ENCODE measurements around the gene SLC25A48. TPM values are rescaled to one million over a fixed set of nuclear protein-coding genes. Genes with fewer than 3 reads are reported as not detected.

The SLC25A48 gene
- total RNA-seq, 1 donor from 2014 or later = 0.34 TPM

DNA sequence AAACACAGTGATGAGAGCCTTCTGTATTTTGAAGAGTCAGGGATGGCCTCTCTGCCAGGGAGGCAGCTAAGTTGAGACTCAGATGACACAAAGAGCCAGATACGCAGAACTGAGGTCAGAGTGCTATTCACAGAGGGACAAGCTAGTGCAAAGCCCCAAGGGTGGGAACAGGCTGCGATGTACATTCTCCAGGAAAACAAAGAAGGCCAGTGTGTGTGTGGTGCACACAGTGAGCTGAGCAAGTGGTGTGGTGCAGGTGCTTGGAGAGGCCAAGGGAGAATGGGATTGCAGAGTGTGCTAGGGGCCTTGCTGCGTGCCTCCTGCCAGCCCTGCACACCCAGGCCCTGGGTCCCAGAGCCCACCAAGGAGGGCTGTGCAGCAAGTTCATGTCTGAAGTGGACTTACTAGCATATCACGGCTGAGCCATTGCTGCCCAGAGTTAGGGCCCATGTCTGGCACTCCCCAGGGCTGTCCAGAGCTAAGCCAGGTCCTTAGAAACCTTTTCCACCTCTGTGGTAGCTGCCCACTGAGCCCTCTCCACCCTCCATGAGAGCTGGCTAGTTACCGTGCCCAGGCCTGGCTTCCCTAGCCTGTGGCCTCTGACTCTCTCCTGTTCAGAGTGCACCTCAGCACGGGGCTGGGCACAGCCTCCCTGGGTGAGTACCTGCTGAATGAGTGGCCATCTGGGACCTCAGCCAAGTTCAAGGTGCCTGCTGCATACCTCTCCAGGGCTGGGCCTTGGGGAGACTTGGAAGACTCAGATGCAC is 9.3 kb downstream of the SLC25A48 start:
- peaks cover 3% of the 10 kb centered on the region for H3K9me3 Mint-ChIP-seq (ENCODE audit: low read depth)
- H3K27ac Mint-ChIP-seq = peak overlapping the region; percentile 68
- no peaks in the 10 kb centered on the region for H3K36me3 Mint-ChIP-seq (ENCODE audit: insufficient read depth)
- no peaks in the 10 kb centered on the region for H3K4me1 Mint-ChIP-seq (ENCODE audit: low read depth)
- H3K27me3 Mint-ChIP-seq = peaks cover 23% of the 10 kb centered on the region
- TF ChIP-seq, protein P1, sequence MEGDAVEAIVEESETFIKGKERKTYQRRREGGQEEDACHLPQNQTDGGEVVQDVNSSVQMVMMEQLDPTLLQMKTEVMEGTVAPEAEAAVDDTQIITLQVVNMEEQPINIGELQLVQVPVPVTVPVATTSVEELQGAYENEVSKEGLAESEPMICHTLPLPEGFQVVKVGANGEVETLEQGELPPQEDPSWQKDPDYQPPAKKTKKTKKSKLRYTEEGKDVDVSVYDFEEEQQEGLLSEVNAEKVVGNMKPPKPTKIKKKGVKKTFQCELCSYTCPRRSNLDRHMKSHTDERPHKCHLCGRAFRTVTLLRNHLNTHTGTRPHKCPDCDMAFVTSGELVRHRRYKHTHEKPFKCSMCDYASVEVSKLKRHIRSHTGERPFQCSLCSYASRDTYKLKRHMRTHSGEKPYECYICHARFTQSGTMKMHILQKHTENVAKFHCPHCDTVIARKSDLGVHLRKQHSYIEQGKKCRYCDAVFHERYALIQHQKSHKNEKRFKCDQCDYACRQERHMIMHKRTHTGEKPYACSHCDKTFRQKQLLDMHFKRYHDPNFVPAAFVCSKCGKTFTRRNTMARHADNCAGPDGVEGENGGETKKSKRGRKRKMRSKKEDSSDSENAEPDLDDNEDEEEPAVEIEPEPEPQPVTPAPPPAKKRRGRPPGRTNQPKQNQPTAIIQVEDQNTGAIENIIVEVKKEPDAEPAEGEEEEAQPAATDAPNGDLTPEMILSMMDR (IDR thresholded peaks at IDR 0.05; ENCODE audit: unreplicated experiment) = no peak
- no peak overlapping the region for H3K4me3 Mint-ChIP-seq (ENCODE audit: low read depth)
- DNase-seq (ENCODE audit: low spot score, unreplicated experiment) = no peak

- Mint-ChIP-seq H3K27me3 (peaks cover 25% of the 10 kb centered on the region), H3K27ac (no peak overlapping the region)
- DNase-seq (ENCODE audit: low spot score, unreplicated experiment) = no peak
Observed at GRCh38 chr5:135846311-135846710, 11.8 kb downstream of the SLC25A48 start.

GRCh38 chr5:135847976-135848375 is 13.5 kb downstream of the SLC25A48 start:
- H3K36me3 Mint-ChIP-seq (ENCODE audit: insufficient read depth) = no peaks in the 10 kb centered on the region
- H3K27ac Mint-ChIP-seq = no peak overlapping the region
- TF ChIP-seq, protein P1 (IDR thresholded peaks at IDR 0.05; ENCODE audit: unreplicated experiment) = no peak
- H3K27me3 Mint-ChIP-seq = peaks cover 19% of the 10 kb centered on the region
- H3K9me3 Mint-ChIP-seq (ENCODE audit: low read depth) = no peaks in the 10 kb centered on the region
- DNase-seq (ENCODE audit: low spot score, unreplicated experiment) = no peak
- H3K4me3 Mint-ChIP-seq (ENCODE audit: low read depth) = no peak overlapping the region
- H3K4me1 Mint-ChIP-seq (ENCODE audit: low read depth) = no peaks in the 10 kb centered on the region

More at GRCh38 chr5:135846311-135846710, 11.8 kb downstream of the SLC25A48 start:
- TF ChIP-seq, protein P1 (IDR thresholded peaks at IDR 0.05; ENCODE audit: unreplicated experiment) = no peak
- no peaks in the 10 kb centered on the region for H3K36me3 Mint-ChIP-seq (ENCODE audit: insufficient read depth)
- no peaks in the 10 kb centered on the region for H3K4me1 Mint-ChIP-seq (ENCODE audit: low read depth)
- no peaks in the 10 kb centered on the region for H3K9me3 Mint-ChIP-seq (ENCODE audit: low read depth)
- H3K4me3 Mint-ChIP-seq (ENCODE audit: low read depth) = no peak overlapping the region

DNA sequence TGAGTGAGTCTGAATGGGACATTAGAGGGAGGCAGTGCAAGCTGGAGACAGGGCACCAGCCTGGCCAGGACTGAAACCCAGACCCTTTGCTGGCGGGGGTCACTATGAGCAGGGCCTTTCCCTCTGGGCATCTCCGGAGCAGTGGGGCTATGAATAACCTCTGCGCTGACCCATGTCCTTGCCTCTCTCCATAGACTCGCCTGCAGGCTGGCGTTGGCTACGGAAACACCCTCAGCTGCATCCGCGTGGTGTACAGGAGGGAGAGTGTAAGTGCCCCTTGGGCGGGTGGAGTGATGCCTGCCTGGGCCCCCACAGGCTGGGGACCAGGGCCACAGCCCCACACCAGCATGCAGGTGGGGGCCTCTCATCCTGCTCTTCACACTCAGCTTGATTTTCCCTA is 15.8 kb downstream of the SLC25A48 start:
- H3K4me1 Mint-ChIP-seq (ENCODE audit: low read depth) = no peaks in the 10 kb centered on the region
- no peak for DNase-seq (ENCODE audit: low spot score, unreplicated experiment)
- peaks cover 6% of the 10 kb centered on the region for H3K9me3 Mint-ChIP-seq (ENCODE audit: low read depth)
- TF ChIP-seq, protein P1 (IDR thresholded peaks at IDR 0.05; ENCODE audit: unreplicated experiment) = no peak
- peaks cover 21% of the 10 kb centered on the region for H3K27me3 Mint-ChIP-seq
- H3K4me3 Mint-ChIP-seq (ENCODE audit: low read depth) = no peak overlapping the region
- H3K36me3 Mint-ChIP-seq (ENCODE audit: insufficient read depth) = no peaks in the 10 kb centered on the region
- H3K27ac Mint-ChIP-seq = no peak overlapping the region

DNA sequence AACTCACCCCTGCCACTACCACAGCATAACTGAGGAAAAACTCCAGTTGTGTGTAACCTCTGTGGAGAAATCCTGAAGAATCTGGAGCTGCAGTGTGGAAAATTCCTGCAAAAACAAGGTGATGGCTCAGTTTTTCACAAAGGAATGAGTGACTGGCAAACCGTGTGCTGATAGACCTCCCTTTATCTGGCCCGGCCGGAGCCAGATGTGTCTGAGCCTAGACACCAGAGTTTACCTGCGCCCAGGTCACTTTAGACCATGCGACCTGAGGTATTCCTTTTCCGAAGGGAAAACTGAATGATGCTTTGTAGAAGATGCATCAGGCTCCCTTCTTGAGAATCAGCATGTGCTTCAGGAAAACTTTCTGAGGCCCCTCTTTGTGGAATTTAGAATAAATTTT is 16.2 kb downstream of the SLC25A48 start:
- H3K9me3 Mint-ChIP-seq (ENCODE audit: low read depth) = peaks cover 6% of the 10 kb centered on the region
- DNase-seq (ENCODE audit: low spot score, unreplicated experiment) = no peak
- H3K4me1 Mint-ChIP-seq (ENCODE audit: low read depth) = no peaks in the 10 kb centered on the region
- TF ChIP-seq, protein P1 (IDR thresholded peaks at IDR 0.05; ENCODE audit: unreplicated experiment) = no peak
- H3K27ac Mint-ChIP-seq = no peak overlapping the region
- H3K4me3 Mint-ChIP-seq (ENCODE audit: low read depth) = no peak overlapping the region
- peaks cover 23% of the 10 kb centered on the region for H3K27me3 Mint-ChIP-seq
- H3K36me3 Mint-ChIP-seq (ENCODE audit: insufficient read depth) = no peaks in the 10 kb centered on the region
